Keratinocyte (primary cell): Measurements from ENCODE around the gene ZMYND8.

Experiments used
- EZH2 ChIP-seq: IDR thresholded peaks from one replicate; pipeline ENCODE4 v1.6.1; 2012; ENCODE audit warnings: inconsistent platforms, mild to moderate bottlenecking, low read length, moderate library complexity
- TF ChIP-seq, protein P1 (sequence below), 3 experiments: IDR thresholded peaks in 1 of 3; conservative IDR thresholded peaks in 1 of 3; optimal IDR thresholded peaks in 1 of 3; 2 replicates in 2 of 3; 3 replicates in 1 of 3; pipeline versions ENCODE3 to v1.5.1; 2011; ENCODE audit warnings: low read length in 3 of 3, mild to moderate bottlenecking in 3 of 3, moderate library complexity in 2 of 3, control low read depth in 1 of 3, inconsistent platforms in 1 of 3; ENCODE audit not compliant: insufficient read depth in 2 of 3; ENCODE audit errors: extremely low read depth in 1 of 3

DNA sequence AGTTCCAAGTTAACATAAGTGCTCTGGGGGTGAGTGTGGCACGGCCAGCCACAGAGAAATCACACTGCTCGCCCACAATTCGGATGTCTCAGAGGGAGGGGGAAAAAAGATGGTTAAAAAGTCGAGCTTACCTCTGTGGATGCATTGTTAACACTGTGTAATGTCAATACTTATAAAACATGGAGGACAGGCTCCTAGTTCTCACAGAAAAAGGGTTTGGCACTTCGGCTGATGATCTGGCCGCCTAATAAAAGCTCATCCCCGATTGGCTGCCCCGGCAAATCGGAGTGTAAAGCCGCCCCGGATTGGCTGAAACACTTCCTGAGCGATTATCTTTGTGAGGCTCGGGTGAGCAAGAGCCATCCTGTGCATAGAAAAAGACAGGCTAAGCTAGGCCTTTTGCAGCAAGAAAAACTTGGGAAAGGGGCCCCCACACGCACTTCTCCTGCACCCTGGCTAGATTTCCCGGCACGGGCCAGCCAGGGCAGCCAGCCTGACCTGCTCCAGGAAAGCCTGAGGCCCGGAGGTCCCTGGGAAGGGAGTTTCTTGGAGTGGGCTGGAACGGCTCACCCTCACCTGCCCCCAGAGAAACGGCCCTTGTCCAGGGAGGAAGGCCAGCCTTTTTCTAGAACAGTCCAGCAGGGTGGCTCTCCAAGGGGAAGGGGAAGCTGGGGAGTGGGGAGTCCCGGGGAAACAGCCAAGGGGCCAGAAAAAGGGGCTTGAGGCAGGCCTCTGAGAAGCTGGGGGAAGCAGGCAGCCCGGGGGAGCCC, at the start of gene ZMYND8:
- TF ChIP-seq, protein P1, sequence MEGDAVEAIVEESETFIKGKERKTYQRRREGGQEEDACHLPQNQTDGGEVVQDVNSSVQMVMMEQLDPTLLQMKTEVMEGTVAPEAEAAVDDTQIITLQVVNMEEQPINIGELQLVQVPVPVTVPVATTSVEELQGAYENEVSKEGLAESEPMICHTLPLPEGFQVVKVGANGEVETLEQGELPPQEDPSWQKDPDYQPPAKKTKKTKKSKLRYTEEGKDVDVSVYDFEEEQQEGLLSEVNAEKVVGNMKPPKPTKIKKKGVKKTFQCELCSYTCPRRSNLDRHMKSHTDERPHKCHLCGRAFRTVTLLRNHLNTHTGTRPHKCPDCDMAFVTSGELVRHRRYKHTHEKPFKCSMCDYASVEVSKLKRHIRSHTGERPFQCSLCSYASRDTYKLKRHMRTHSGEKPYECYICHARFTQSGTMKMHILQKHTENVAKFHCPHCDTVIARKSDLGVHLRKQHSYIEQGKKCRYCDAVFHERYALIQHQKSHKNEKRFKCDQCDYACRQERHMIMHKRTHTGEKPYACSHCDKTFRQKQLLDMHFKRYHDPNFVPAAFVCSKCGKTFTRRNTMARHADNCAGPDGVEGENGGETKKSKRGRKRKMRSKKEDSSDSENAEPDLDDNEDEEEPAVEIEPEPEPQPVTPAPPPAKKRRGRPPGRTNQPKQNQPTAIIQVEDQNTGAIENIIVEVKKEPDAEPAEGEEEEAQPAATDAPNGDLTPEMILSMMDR (optimal IDR thresholded peaks at IDR 0.05 in 1 of 3, IDR thresholded peaks at IDR 0.05 in 1 of 3, conservative IDR thresholded peaks at IDR 0.05 in 1 of 3; ENCODE audit: extremely low read depth in 1 of 3, insufficient read depth in 2 of 3, low read length in 3 of 3) = no peak
- TF ChIP-seq EZH2 = no peak
